GM12878 (cell line): Measurements from ENCODE around the gene MEN1. TPM values are rescaled to one million over a fixed set of nuclear protein-coding genes. Genes with fewer than 3 reads are reported as not detected.

Source experiments
- ATAC-seq: fragments of 200-7000 bp; cut with Tn5 transposase; 3 replicates; pipeline ENCODE4 v1.9.1; 2020; ENCODE audit warnings: mild to moderate bottlenecking, moderate library complexity
- BruUV-seq: library from RNA; stranded (reverse); fragments of 400-500 nt; replicated peaks from 2 replicates; lab custom pipeline; 2021; lab: Mats Ljungman, UMichigan
- CTCF ChIA-PET: fragments of 300-600 bp; sonication (Branson Sonifier 250); formaldehyde crosslinking; extraction: SDS; loops from one replicate; lab custom pipeline; 2021; ENCODE audit warnings: inconsistent platforms; lab: Yijun Ruan, JAX
- POLR2A ChIA-PET: fragments of 350-600 bp; formaldehyde crosslinking; extraction: SDS; loops from one replicate; lab custom pipeline; 2021; ENCODE audit warnings: inconsistent platforms; lab: Charles Lee
- RAD21 ChIA-PET: fragments of 300-600 bp; sonication (Branson Sonifier 250); formaldehyde crosslinking; loops from one replicate; lab custom pipeline; 2023; ENCODE audit warnings: antibody characterized with exemption; ENCODE audit not compliant: unreplicated experiment; lab: Charles Lee
- SMC1A ChIA-PET: fragments of 300-600 bp; sonication (Branson Sonifier 250); formaldehyde crosslinking; loops from one replicate; lab custom pipeline; 2023; ENCODE audit not compliant: unreplicated experiment, uncharacterized antibody; lab: Charles Lee
- DNase-seq: peaks from one replicate; pipeline ENCODE4 v3.0.0-alpha.2; 2011; ENCODE audit warnings: low read depth, low spot score
- FAIRE-seq: peaks from 3 replicates; lab custom pipeline; 2011; peaks lifted over from hg19 to GRCh38; lab: Jason Lieb, UNC
- H2AFZ ChIP-seq: 2 replicates; pipeline ENCODE4 v1.6.0; 2011; ENCODE audit warnings: low read depth, low read length, control low read depth; ENCODE audit not compliant: control insufficient read depth
- H3K27ac ChIP-seq: 2 replicates; pipeline ENCODE4 v1.5.1; 2011; ENCODE audit warnings: control low read depth; ENCODE audit not compliant: control insufficient read depth, insufficient read depth
- H3K27me3 ChIP-seq, 2 experiments: replicated peaks in 1 of 2; 2 replicates each; pipeline versions ENCODE4 v1.6.0 to v1.6.1; 2011; ENCODE audit warnings: low read length in 1 of 2; ENCODE audit not compliant: control insufficient read depth in 2 of 2, insufficient read depth in 2 of 2
- H3K36me3 ChIP-seq, 2 experiments: 2 replicates each; pipeline ENCODE4 v1.5.1; 2011; ENCODE audit warnings: low read length in 1 of 2; ENCODE audit not compliant: control insufficient read depth in 2 of 2, insufficient read depth in 2 of 2
- H3K4me1 ChIP-seq: 2 replicates; pipeline ENCODE4 v1.6.1; 2011; ENCODE audit warnings: mild to moderate bottlenecking, low read length, moderate library complexity, mixed read lengths; ENCODE audit not compliant: control insufficient read depth, insufficient read depth
- H3K4me2 ChIP-seq: 2 replicates; pipeline ENCODE4 v1.6.0; 2011; ENCODE audit warnings: control low read depth; ENCODE audit not compliant: control insufficient read depth, insufficient read depth
- H3K4me3 ChIP-seq: fragments of 200-600 bp; sonication (generic); 2 replicates; pipeline ENCODE4 v1.5.1; 2016
- H3K79me2 ChIP-seq: 2 replicates; pipeline ENCODE4 v1.6.0; 2011; ENCODE audit warnings: low read length; ENCODE audit not compliant: control insufficient read depth, insufficient read depth
- H3K9ac ChIP-seq: 2 replicates; pipeline ENCODE4 v1.8.0; 2011; ENCODE audit warnings: low read length, control low read depth, mixed read lengths; ENCODE audit not compliant: control insufficient read depth, insufficient read depth
- H3K9me3 ChIP-seq: replicated peaks from 3 replicates; pipeline ENCODE4 v1.5.1; 2011; ENCODE audit warnings: mild to moderate bottlenecking, low read length; ENCODE audit not compliant: control insufficient read depth, insufficient read depth
- H4K20me1 ChIP-seq: 2 replicates; pipeline ENCODE4 v1.6.0; 2011; ENCODE audit not compliant: control insufficient read depth, insufficient read depth
- CEBPZ ChIP-seq: fragments of 150-350 bp; IDR thresholded peaks from 2 replicates; pipeline ENCODE4 v1.6.1; 2016; ENCODE audit warnings: low read depth, low read length
- NFIC ChIP-seq: IDR thresholded peaks from 2 replicates; pipeline ENCODE4 v1.6.1; 2012; ENCODE audit warnings: low read depth, mild to moderate bottlenecking, inconsistent platforms, low read length, moderate library complexity
- REST ChIP-seq: IDR thresholded peaks from 2 replicates; pipeline ENCODE4 v1.6.1; 2012; ENCODE audit warnings: mild to moderate bottlenecking, low read depth, low read length
- SREBF2 ChIP-seq: IDR thresholded peaks from 2 replicates; pipeline ENCODE4 v1.6.1; 2012; ENCODE audit warnings: mild to moderate bottlenecking, low read length
- SUZ12 ChIP-seq: fragments of 200-600 bp; sonication (generic); IDR thresholded peaks from one replicate; pipeline ENCODE4 v1.6.1; 2018; ENCODE audit warnings: antibody characterized with exemption, mild to moderate bottlenecking; ENCODE audit not compliant: unreplicated experiment
- USF1 ChIP-seq: IDR thresholded peaks from 2 replicates; pipeline ENCODE4 v1.6.1; 2011; ENCODE audit warnings: borderline replicate concordance, low read depth, mild to moderate bottlenecking, moderate library complexity, mixed read lengths, low read length; ENCODE audit not compliant: insufficient read depth; ENCODE audit errors: extremely low read length
- ZNF24 ChIP-seq: fragments of 450-650 bp; IDR thresholded peaks from 2 replicates; pipeline ENCODE4 v1.6.1; 2017; ENCODE audit warnings: antibody characterized with exemption, mild to moderate bottlenecking
- ZNF687 ChIP-seq: fragments of 450-650 bp; IDR thresholded peaks from 2 replicates; pipeline ENCODE4 v1.6.1; 2017; ENCODE audit warnings: mild to moderate bottlenecking, moderate library complexity
- WGBS: methylation state at CpG from one replicate; pipeline ENCODE4 v1.1.6; 2016; ENCODE audit warnings: low lambda C conversion rate; ENCODE audit not compliant: insufficient replicate concordance, insufficient coverage; ENCODE audit errors: missing lambda C conversion rate; 5-methylcytosine and 5-hydroxymethylcytosine counted together
- in situ Hi-C: fragments of 300-500 bp; cut with MboI; formaldehyde crosslinking; loops from 9 replicates; pipeline ENCODE4 v1.14.3; 2018; ENCODE audit warnings: mixed read lengths
- intact Hi-C: fragments of 100-400 bp; cut with micrococcal nuclease; formaldehyde crosslinking; loops from one replicate; pipeline ENCODE4 v1.14.2; 2022; ENCODE audit not compliant: unreplicated experiment
- polyA plus RNA-seq, 11 experiments: library from polyadenylated mRNA; depleted of rRNA in 4 of 11; unstranded in 6 of 11; stranded (reverse) in 5 of 11; fragments of >200 nt; fragmentation: Nextera tagmentation in 4 of 11; fragmentation: Illumina TruSeq in 1 of 11; extraction: Ambion mirVana in 4 of 11; extraction: Trizol in 1 of 11; gene quantifications; 1 replicate in 1 of 11; 2 replicates in 10 of 11; pipeline versions ENCODE4 v1.2.1 to v1.2.3, GENCODE V29; 2011 to 2016; ENCODE audit warnings: inconsistent platforms in 2 of 11, missing spikeins in 2 of 11, low read depth in 1 of 11
- total RNA-seq, 4 experiments: library from RNA; depleted of rRNA in 3 of 4; stranded (reverse); fragments of >200 nt in 3 of 4; fragmentation: Illumina TruSeq in 1 of 4; extraction: Trizol in 1 of 4; gene quantifications; 2 replicates each; pipeline versions ENCODE4 v1.2.1 to v1.2.3, GENCODE V29; 2013 to 2021

MEN1 gene
- total and polyA plus RNA-seq, 10 of the 15 experiments (the other 5 are each of a cell fraction or from before 2014, with no cell fraction given): 2.5 to 39.7 (median 20.7) TPM

- ChIA-PET POLR2A (interaction anchor here (1.0 to 12.2 kb wide), 4 partner anchors 20 to 277 kb away, joined by 3 to 232 read pairs (median 3); partner anchors contain the start of genes FAU, MRPL49 and SF1), SMC1A (interaction anchor here (0.9 to 12.7 kb wide), 8 partner anchors 19 to 167 kb away, joined by 3 to 306 read pairs (median 3); no protein-coding TSS in a partner anchor), RAD21 (interaction anchor here (0.6 to 12.9 kb wide), 10 partner anchors 20 to 170 kb away, joined by 3 to 316 read pairs (median 4); partner anchors contain the start of genes ARL2, BATF2, MEN1 and SF1), CTCF (interaction anchor here (0.6 to 28.8 kb wide), 17 partner anchors 8 to 381 kb away, joined by 3 to 1208 read pairs (median 4); partner anchors contain the start of genes ARL2, BATF2, CAPN1 and EHD1)
- Histone ChIP-seq H3K4me2 (peak within 1 kb of the TSS; percentile 60), H3K9ac (no peak within 1 kb of the TSS; the same call in 1 of the 2 replicates), H3K4me1 (peaks cover 31% of the 10 kb centered on the region), H3K27me3 (no peaks in the 10 kb centered on the region), H4K20me1 (no peaks in the 10 kb centered on the region), H3K9me3 (no peaks in the 10 kb centered on the region), H2AFZ (peak within 1 kb of the TSS; percentile 79), H3K27ac (no peak within 1 kb of the TSS), H3K79me2 (no peaks in the 10 kb centered on the region), H3K4me3 (peak within 1 kb of the TSS; percentile 70; the same call in 1 of the 2 replicates), H3K36me3 (no peaks in the 10 kb centered on the region)
- intact Hi-C loops (loop anchor here (10.0 kb wide), 1 partner anchor 410 kb away; no protein-coding TSS in a partner anchor), in situ Hi-C loops (loop anchor here (5.0 kb wide), 1 partner anchor 48 kb away; no protein-coding TSS in a partner anchor)
- BruUV-seq: no TSS peak
- no peak for FAIRE-seq
- peak; percentile 72 for ATAC-seq
- WGBS: 10% methylated on average over 39 of the region's 96 CpGs
- DNase-seq: no peak
- TF ChIP-seq ZNF687: peak; percentile 71
- no peak for TF ChIP-seq ZNF24
- TF ChIP-seq CEBPZ: no peak
- no peak for TF ChIP-seq SREBF2
- TF ChIP-seq REST: no peak
- no peak for TF ChIP-seq USF1
- no peak for TF ChIP-seq NFIC
- no peak for TF ChIP-seq SUZ12
Measured at GRCh38 chr11:64844330-64845128, 34.2 kb upstream of the MEN1 start, which contains the start of gene CDC42BPG. Gene CDC42BPG, minus strand, starts transcription at chr11:64844653. Its CDS starts 84 bp downstream, at chr11:64844569.
